Measurements from ENCODE around the gene POU5F1.
"Not testable (repeated sequence)": the region's sequence is repeated elsewhere in the genome, so short reads cannot be mapped to it uniquely, and the experiment has no call there.

- TF ChIP-seq, protein P1, sequence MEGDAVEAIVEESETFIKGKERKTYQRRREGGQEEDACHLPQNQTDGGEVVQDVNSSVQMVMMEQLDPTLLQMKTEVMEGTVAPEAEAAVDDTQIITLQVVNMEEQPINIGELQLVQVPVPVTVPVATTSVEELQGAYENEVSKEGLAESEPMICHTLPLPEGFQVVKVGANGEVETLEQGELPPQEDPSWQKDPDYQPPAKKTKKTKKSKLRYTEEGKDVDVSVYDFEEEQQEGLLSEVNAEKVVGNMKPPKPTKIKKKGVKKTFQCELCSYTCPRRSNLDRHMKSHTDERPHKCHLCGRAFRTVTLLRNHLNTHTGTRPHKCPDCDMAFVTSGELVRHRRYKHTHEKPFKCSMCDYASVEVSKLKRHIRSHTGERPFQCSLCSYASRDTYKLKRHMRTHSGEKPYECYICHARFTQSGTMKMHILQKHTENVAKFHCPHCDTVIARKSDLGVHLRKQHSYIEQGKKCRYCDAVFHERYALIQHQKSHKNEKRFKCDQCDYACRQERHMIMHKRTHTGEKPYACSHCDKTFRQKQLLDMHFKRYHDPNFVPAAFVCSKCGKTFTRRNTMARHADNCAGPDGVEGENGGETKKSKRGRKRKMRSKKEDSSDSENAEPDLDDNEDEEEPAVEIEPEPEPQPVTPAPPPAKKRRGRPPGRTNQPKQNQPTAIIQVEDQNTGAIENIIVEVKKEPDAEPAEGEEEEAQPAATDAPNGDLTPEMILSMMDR (IDR thresholded peaks at IDR 0.05): not testable (repeated sequence)
- not testable (repeated sequence) for TF ChIP-seq POLR2A (IDR thresholded peaks at IDR 0.05)
These were observed 15.2 kb upstream of the POU5F1 start for GRCh38 chr6:31185695-31186051.
